HepG2 (cell line): ENCODE data around the gene LSM6. TPM values are rescaled to one million over a fixed set of nuclear protein-coding genes. Genes with fewer than 3 reads are reported as not detected.

Experiments
- AKAP8 ChIP-seq: sonication (generic); formaldehyde crosslinking; IDR thresholded peaks from 2 replicates; pipeline ENCODE4 v1.5.1; 2020; ENCODE audit warnings: mild to moderate bottlenecking, missing genetic modification reagents
- CEBPB ChIP-seq: IDR thresholded peaks from 2 replicates; pipeline ENCODE4 v1.6.1; 2011; ENCODE audit warnings: low read depth, low read length, improper control_type of control experiment, borderline replicate concordance
- ERF ChIP-seq: IDR thresholded peaks from 2 replicates; pipeline ENCODE4 v1.6.1; 2018; ENCODE audit warnings: missing biosample characterization, missing genetic modification reagents
- JARID2 ChIP-seq: sonication (generic); formaldehyde crosslinking; IDR thresholded peaks from 2 replicates; pipeline ENCODE4 v1.8.1; 2023; ENCODE audit warnings: missing genetic modification reagents, inconsistent platforms; ENCODE audit not compliant: insufficient replicate concordance
- RAD21 ChIP-seq: fragments of 450-650 bp; formaldehyde crosslinking; IDR thresholded peaks from 2 replicates; pipeline ENCODE4 v1.5.0; 2020; ENCODE audit warnings: mild to moderate bottlenecking
- TAF1 ChIP-seq: sonication (generic); formaldehyde crosslinking; IDR thresholded peaks from 2 replicates; pipeline ENCODE4 v1.4.0; 2020; ENCODE audit warnings: missing genetic modification reagents
- TBX2 ChIP-seq: sonication (generic); formaldehyde crosslinking; IDR thresholded peaks from 2 replicates; pipeline ENCODE4 v1.5.0; 2020; ENCODE audit warnings: missing genetic modification reagents, mild to moderate bottlenecking, borderline replicate concordance
- TCF7L2 ChIP-seq: IDR thresholded peaks from 2 replicates; pipeline ENCODE4 v1.6.1; 2011; ENCODE audit warnings: mild to moderate bottlenecking, low read depth, low read length, moderate library complexity
- YEATS4 ChIP-seq: sonication (generic); formaldehyde crosslinking; IDR thresholded peaks from 2 replicates; pipeline ENCODE4 v1.4.0; 2020; ENCODE audit warnings: missing genetic modification reagents, borderline replicate concordance
- ZBTB42 ChIP-seq: sonication (generic); formaldehyde crosslinking; IDR thresholded peaks from 2 replicates; pipeline ENCODE4 v1.5.0; 2020; ENCODE audit warnings: mild to moderate bottlenecking, missing genetic modification reagents
- ZKSCAN5 ChIP-seq: sonication (generic); formaldehyde crosslinking; IDR thresholded peaks from 2 replicates; pipeline ENCODE4 v1.5.1; 2020; ENCODE audit warnings: mild to moderate bottlenecking, missing genetic modification reagents
- ZNF225 ChIP-seq: sonication (generic); formaldehyde crosslinking; IDR thresholded peaks from 2 replicates; pipeline ENCODE4 v1.4.0; 2020; ENCODE audit warnings: mild to moderate bottlenecking, missing genetic modification reagents
- ZNF317 ChIP-seq: sonication (generic); formaldehyde crosslinking; IDR thresholded peaks from 2 replicates; pipeline ENCODE4 v1.5.0; 2020; ENCODE audit warnings: mild to moderate bottlenecking, missing genetic modification reagents
- ZNF354B ChIP-seq: sonication (generic); formaldehyde crosslinking; IDR thresholded peaks from 2 replicates; pipeline ENCODE4 v1.8.0; 2022; ENCODE audit warnings: mild to moderate bottlenecking, missing genetic modification reagents
- ZNF484 ChIP-seq: sonication (generic); formaldehyde crosslinking; IDR thresholded peaks from 2 replicates; pipeline ENCODE4 v1.5.1; 2020; ENCODE audit warnings: mild to moderate bottlenecking, low read depth, missing genetic modification reagents, borderline replicate concordance
- polyA plus RNA-seq, 8 experiments: library from polyadenylated mRNA; depleted of rRNA in 3 of 8; stranded (reverse) in 7 of 8; unstranded in 1 of 8; fragments of >200 nt; fragmentation: Illumina TruSeq in 4 of 8; extraction: Trizol in 4 of 8; gene quantifications; 2 replicates each; pipeline versions ENCODE4 v1.2.1 to v1.2.3, GENCODE V29; 2011 to 2016; ENCODE audit warnings: low read depth in 4 of 8, missing spikeins in 1 of 8, mixed read lengths in 1 of 8; ENCODE audit not compliant: insufficient read depth in 1 of 8
- total RNA-seq, 5 experiments: library from RNA; depleted of rRNA; stranded (reverse); fragments of >200 nt; fragmentation: Illumina TruSeq; extraction: Trizol; gene quantifications; 2 replicates each; pipeline ENCODE4 v1.2.3, GENCODE V29; 2016; ENCODE audit warnings: low read depth in 1 of 5
- TF ChIP-seq, protein P1 (sequence below): sonication (generic); formaldehyde crosslinking; IDR thresholded peaks from 2 replicates; pipeline ENCODE4 v1.4.0; 2020; ENCODE audit warnings: missing genetic modification reagents
- TF ChIP-seq, protein P2 (sequence below): IDR thresholded peaks from 2 replicates; pipeline ENCODE4 v1.6.1; 2016; ENCODE audit warnings: low read depth, borderline replicate concordance
- TF ChIP-seq, protein P3 (sequence below): IDR thresholded peaks from 2 replicates; pipeline ENCODE4 v1.6.1; 2016; ENCODE audit warnings: missing biosample characterization, missing genetic modification reagents, low read depth
- TF ChIP-seq, protein P4 (sequence below): sonication (generic); formaldehyde crosslinking; IDR thresholded peaks from 2 replicates; pipeline ENCODE4 v1.4.0; 2020; ENCODE audit warnings: missing genetic modification reagents
- TF ChIP-seq, protein P5 (sequence below): sonication (generic); formaldehyde crosslinking; IDR thresholded peaks from 2 replicates; pipeline ENCODE4 v1.8.0; 2022; ENCODE audit warnings: missing genetic modification reagents, mild to moderate bottlenecking, moderate library complexity, borderline replicate concordance
- TF ChIP-seq, protein P6 (sequence below): sonication (generic); formaldehyde crosslinking; IDR thresholded peaks from 2 replicates; pipeline ENCODE4 v1.8.1; 2023; ENCODE audit warnings: missing genetic modification reagents, mild to moderate bottlenecking, borderline replicate concordance

LSM6 gene
- total and polyA plus RNA-seq, 2 of the 13 experiments (the other 11 are each of a cell fraction or from before 2014, with no cell fraction given) = 14.6 to 83.3 TPM

DNA sequence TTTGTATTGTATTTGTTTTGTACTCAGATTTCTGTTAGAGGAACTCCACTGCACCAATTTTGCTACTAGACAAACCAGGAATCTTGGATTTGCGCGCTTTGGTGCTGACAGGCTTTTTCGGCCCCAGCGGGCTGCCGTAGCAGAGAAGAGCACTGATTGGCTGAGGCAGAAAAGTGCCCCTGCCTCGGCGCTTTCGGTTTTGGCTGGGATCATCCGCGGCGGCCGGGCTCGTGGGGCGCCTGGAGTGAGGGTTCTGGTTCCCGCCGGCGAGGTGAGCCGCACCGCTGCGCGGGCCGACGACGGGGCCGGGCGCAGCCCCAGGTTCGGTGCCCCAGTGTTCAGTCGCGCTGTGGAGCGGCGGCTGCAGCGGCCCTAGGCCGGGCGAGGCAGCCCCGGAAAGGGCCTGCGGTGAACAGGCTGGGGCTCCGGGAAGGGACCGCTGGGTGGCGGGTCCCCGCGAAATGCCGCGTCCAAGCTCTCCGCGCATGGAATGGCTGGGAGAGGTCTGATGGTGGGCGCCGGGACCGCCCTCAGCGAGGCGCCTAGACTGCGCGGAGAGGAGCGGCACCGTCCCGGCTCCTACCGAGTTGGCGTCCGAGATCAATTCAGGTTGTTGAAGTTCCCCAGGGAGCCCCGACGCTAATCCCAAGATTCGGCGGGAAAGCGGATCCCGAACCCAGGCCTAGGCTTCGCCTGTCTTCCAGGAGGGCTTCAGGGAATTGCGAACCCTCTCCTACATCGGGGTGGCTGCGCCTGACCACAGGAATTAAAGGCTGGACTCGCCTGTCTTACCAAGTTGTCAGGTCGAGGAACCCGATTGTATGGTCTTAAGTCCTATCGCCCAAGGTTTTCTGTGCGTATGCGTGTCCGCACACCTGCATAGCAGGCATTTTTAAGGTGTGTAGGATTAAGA is at the start of gene LSM6 (continued):
- TF ChIP-seq, protein P1, sequence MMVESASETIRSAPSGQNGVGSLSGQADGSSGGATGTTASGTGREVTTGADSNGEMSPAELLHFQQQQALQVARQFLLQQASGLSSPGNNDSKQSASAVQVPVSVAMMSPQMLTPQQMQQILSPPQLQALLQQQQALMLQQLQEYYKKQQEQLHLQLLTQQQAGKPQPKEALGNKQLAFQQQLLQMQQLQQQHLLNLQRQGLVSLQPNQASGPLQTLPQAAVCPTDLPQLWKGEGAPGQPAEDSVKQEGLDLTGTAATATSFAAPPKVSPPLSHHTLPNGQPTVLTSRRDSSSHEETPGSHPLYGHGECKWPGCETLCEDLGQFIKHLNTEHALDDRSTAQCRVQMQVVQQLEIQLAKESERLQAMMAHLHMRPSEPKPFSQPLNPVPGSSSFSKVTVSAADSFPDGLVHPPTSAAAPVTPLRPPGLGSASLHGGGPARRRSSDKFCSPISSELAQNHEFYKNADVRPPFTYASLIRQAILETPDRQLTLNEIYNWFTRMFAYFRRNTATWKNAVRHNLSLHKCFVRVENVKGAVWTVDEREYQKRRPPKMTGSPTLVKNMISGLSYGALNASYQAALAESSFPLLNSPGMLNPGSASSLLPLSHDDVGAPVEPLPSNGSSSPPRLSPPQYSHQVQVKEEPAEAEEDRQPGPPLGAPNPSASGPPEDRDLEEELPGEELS = no peak
- TF ChIP-seq ZKSCAN5 (CRISPR knock-in tag) = no peak
- TF ChIP-seq RAD21 (CRISPR knock-in tag) = peak; percentile 63
- TF ChIP-seq ZNF354B (CRISPR knock-in tag) = no peak
- TF ChIP-seq, protein P2, sequence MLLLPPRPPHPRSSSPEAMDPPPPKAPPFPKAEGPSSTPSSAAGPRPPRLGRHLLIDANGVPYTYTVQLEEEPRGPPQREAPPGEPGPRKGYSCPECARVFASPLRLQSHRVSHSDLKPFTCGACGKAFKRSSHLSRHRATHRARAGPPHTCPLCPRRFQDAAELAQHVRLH (CRISPR knock-in tag) = no peak
- TF ChIP-seq, protein P3, sequence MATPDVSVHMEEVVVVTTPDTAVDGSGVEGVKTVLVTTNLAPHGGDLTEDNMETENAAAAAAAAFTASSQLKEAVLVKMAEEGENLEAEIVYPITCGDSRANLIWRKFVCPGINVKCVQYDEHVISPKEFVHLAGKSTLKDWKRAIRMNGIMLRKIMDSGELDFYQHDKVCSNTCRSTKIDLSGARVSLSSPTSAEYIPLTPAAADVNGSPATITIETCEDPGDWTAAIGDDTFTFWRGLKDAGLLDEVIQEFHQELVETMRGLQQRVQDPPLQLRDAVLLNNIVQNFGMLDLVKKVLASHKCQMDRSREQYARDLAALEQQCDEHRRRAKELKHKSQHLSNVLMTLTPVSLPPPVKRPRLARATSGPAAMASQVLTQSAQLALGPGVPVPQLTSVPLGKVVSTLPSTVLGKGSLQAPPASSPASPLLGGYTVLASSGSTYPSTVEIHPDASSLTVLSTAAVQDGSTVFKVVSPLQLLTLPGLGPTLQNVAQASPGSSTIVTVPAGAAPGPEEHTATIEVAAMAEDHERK (CRISPR knock-in tag) = no peak
- TF ChIP-seq CEBPB = no peak
- TF ChIP-seq, protein P4, sequence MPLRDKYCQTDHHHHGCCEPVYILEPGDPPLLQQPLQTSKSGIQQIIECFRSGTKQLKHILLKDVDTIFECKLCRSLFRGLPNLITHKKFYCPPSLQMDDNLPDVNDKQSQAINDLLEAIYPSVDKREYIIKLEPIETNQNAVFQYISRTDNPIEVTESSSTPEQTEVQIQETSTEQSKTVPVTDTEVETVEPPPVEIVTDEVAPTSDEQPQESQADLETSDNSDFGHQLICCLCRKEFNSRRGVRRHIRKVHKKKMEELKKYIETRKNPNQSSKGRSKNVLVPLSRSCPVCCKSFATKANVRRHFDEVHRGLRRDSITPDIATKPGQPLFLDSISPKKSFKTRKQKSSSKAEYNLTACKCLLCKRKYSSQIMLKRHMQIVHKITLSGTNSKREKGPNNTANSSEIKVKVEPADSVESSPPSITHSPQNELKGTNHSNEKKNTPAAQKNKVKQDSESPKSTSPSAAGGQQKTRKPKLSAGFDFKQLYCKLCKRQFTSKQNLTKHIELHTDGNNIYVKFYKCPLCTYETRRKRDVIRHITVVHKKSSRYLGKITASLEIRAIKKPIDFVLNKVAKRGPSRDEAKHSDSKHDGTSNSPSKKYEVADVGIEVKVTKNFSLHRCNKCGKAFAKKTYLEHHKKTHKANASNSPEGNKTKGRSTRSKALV (CRISPR knock-in tag) = peak; percentile 26; the same call in 1 of the 2 replicates
- TF ChIP-seq, protein P5, sequence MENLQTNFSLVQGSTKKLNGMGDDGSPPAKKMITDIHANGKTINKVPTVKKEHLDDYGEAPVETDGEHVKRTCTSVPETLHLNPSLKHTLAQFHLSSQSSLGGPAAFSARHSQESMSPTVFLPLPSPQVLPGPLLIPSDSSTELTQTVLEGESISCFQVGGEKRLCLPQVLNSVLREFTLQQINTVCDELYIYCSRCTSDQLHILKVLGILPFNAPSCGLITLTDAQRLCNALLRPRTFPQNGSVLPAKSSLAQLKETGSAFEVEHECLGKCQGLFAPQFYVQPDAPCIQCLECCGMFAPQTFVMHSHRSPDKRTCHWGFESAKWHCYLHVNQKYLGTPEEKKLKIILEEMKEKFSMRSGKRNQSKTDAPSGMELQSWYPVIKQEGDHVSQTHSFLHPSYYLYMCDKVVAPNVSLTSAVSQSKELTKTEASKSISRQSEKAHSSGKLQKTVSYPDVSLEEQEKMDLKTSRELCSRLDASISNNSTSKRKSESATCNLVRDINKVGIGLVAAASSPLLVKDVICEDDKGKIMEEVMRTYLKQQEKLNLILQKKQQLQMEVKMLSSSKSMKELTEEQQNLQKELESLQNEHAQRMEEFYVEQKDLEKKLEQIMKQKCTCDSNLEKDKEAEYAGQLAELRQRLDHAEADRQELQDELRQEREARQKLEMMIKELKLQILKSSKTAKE (CRISPR knock-in tag) = no peak
- TF ChIP-seq ZNF317 = no peak; the same call in 1 of the 2 replicates
- TF ChIP-seq TAF1 (CRISPR knock-in tag) = peak; percentile 57
- no peak for TF ChIP-seq ZBTB42 (CRISPR knock-in tag)
- no peak for TF ChIP-seq JARID2
- TF ChIP-seq YEATS4 = peak; percentile 83; the same call in 1 of the 2 replicates
- TF ChIP-seq ERF = peak; percentile 66; the same call in 1 of the 2 replicates
- 0 out of 2 replicates have a peak, but pooled peaks have one; percentile 57 for TF ChIP-seq ZNF225 (CRISPR knock-in tag)
- TF ChIP-seq TBX2 = peak; percentile 54; the same call in 1 of the 2 replicates
- TF ChIP-seq, protein P6, sequence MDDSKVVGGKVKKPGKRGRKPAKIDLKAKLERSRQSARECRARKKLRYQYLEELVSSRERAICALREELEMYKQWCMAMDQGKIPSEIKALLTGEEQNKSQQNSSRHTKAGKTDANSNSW (CRISPR knock-in tag) = no peak
- no peak for TF ChIP-seq TCF7L2
- TF ChIP-seq AKAP8 (CRISPR knock-in tag) = no peak
- TF ChIP-seq ZNF484 (CRISPR knock-in tag) = no peak
